Epidermal melanocyte (primary cell): Measurements from ENCODE around the gene C12orf75.
"Not testable (repeated sequence)": the region's sequence is repeated elsewhere in the genome, so short reads cannot be mapped to it uniquely, and the experiment has no call there.

Source experiments
- DNase-seq: peaks from one replicate; pipeline ENCODE4 v3.0.0; 2011; ENCODE audit warnings: low spot score; ENCODE audit not compliant: insufficient read length

Gene C12orf75

GRCh38 chr12:105330283-105330930 lies at the start of gene C12orf75:
Gene C12orf75, plus strand, starts transcription at chr12:105330691. Its CDS starts 201 bp downstream, at chr12:105330892.
- DNase-seq = peak; percentile 53

DNA sequence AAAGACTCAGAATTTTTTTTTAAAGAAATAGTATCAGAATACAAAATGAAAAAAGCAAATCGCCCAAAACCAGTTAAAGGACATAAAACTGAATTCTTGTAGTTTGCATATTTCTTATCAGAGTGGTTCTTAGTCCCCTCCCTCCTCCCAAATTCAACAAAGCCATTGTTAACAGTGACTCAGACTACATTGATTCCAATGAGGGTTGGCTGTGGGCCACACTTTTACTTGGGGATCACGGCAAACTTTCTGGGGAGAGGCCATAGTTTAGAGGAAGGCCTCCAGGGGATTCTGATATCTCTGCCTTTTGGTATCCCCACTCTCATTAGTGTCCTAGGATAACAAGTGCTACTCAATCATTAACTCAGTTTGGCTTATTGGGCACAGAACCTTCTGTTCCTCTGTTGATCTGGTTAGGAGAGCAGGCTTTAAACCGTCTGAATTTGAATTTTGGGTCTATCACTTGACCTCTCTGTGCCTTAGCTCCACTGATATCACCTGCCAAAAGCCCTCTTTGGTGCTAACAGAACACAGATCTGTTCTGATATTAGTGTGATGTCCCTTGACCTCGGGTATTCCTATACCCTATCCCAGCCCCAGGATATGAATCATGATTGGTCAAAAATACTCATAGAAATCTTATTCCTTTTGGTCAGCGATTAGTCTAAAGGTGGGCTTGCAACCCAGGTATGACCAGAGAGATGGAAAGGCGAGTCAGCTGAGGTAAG lies 49.4 kb upstream of the C12orf75 start:
- no peak for DNase-seq

DNA sequence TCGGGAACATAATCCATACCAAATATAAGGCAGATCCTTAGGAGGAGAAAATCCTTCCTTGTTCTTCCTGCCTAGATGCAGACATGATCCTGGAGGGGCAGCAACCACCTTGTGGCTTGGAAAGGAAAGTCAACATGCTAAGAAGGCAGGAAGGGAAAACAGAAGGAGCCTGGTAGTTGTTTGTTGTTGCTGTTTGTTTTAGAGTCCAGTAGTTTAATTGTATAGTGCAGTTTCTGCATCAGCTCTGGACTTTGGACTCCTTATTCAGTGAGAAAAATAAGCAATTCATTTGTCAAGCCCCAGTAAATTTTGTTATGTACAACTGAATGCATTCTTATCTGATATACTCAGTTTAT lies 48.8 kb upstream of the C12orf75 start:
- no peak for DNase-seq

DNA sequence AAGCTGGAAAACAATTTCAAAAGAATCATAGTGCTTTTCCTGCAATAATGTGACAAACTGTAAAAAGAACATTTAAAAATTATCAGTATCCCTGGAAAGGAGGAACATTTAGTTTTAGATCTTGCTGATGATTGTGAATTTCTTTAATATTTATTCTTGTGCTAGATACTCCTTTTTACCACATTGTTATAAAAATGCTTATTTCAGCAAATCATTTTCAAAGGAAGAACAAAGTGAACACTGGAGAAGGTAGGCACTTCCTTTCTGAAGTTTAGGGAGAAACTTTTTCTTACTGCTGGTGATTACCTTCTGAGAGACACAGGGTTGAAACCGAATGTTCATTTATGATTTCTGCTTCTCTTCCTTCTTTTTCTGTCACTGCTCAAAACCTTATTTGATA lies 45.1 kb upstream of the C12orf75 start:
- DNase-seq = no peak

- DNase-seq = no peak
Measured at GRCh38 chr12:105287408-105287807, 43.1 kb upstream of the C12orf75 start.

GRCh38 chr12:105288311-105288996 lies 42.0 kb upstream of the C12orf75 start:
- no peak for DNase-seq

- no peak for DNase-seq
Measured at GRCh38 chr12:105289114-105289904, 41.2 kb upstream of the C12orf75 start.

- no peak for DNase-seq
Measured at GRCh38 chr12:105291531-105291930, 39.0 kb upstream of the C12orf75 start.

DNA sequence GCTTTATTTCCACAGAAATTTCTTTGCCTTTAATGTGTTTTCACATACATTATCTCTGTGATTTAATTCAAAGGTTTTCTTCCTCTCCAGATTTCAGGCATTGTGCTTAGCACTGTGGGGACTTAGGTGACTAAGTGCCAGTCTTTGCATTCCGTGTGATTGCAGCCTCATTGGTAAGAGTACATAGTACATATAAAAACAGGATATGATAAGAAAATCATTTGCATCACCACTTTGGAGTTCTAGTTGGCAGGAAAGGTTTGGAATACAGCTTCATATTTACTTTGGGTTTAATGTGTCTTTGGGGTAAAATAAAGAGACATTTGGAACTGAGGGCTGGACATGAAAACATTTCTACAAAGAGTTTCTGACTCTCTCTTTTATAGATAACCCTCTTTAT lies 37.8 kb upstream of the C12orf75 start:
- DNase-seq = no peak

DNA sequence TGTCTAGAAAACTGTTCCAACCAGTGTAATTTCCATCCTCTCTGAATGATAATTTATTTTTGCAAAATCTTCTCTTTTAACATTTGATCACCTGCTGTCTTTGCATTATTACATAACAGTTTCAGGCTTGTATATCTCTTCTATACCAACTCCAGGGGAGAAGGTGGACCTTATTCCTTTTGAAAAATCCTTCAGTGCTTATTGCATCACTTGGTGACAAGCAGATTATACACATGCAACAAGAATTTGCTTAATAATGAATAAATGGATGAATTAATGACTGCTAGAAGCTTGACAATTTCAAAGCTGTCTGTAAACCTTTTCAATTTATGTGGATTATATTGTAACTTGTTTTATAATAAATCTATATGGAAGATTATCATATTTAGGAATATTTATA lies 37.3 kb upstream of the C12orf75 start:
- DNase-seq = no peak

DNA sequence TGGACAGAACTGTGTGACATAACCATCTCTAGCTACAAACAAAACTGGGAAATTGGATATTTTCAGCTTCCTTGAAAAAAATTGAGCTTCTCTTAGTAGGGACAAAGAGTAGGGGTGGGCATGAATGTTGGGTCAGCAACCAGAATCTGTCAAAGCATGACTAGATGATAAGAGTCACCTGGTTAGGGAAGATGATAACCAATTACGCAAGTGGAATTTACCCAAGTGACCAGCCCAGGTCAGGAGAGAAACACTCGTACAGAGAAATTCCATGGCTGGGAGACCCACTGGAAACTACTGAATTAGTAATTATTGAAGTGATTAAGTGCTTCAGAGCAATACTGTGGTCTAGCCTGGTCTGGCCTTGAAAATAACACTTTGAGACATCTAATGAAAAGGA lies 36.3 kb upstream of the C12orf75 start:
- no peak for DNase-seq

- DNase-seq = no peak
Measured at GRCh38 chr12:105294886-105295479, 35.5 kb upstream of the C12orf75 start.

DNA sequence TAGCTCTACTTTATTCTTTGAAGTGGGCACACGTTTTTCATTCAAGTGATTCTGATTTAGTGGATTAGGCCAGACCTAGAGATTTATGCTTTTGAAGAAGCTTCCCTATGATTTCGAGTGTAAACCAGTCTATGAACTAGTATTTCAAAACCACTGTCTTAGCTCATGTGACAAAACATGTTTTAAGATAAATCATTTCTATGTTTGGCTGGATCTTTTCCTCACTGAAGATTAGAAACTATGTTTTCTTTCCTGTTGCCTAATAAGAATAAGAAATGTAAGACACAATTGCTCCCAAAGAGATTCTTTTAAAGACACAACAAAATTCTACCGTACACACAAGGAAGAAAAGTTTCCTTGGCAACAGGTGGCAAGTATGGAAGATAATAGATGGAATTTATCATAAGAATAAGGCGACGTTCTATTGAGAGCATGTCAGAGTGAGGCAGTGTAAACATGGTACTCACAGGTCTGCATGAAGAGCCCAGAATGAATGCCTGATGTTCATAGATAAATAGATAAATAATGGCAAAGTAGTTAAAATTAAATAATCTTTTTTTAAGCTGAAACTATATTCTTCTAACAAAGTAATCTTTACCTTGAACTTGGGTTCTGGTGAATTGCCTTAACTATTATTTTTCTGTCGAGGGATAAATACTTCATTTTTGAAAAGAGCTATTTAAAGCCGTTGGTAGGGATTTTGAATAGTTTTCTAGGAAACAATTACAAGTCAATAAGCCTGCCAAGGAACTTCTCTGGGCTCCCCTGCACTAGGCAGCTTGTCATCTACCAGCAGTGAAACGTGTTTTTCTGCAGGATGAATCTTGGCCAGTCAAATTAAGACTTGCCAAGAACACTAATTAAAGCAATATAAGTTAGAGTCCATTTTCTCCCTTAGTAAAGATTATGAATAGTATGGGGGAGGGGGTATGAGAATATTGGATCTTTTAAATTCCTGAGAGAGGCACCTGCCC lies 34.1 kb upstream of the C12orf75 start:
- no peak for DNase-seq

GRCh38 chr12:105300883-105301282 lies 29.6 kb upstream of the C12orf75 start:
- no peak for DNase-seq

GRCh38 chr12:105301696-105302095 lies 28.8 kb upstream of the C12orf75 start:
- no peak for DNase-seq

GRCh38 chr12:105302986-105303385 lies 27.5 kb upstream of the C12orf75 start:
- DNase-seq = not testable (repeated sequence)

GRCh38 chr12:105304626-105305025 lies 25.9 kb upstream of the C12orf75 start:
- not testable (repeated sequence) for DNase-seq

GRCh38 chr12:105307601-105308314 lies 22.7 kb upstream of the C12orf75 start:
- not testable (repeated sequence) for DNase-seq

GRCh38 chr12:105308839-105309238 lies 21.7 kb upstream of the C12orf75 start:
- not testable (repeated sequence) for DNase-seq
